GM18508 (cell line): Measurements from ENCODE around the gene ANKRD65.

Source experiments
- ATAC-seq: cut with Tn5 transposase; IDR thresholded peaks from one replicate; pipeline ENCODE4 v1.9.1; 2021; ENCODE audit warnings: moderate number of reproducible peaks; ENCODE audit not compliant: insufficient read depth, unreplicated experiment

Gene ANKRD65

GRCh38 chr1:1442069-1442770 lies 21.1 kb upstream of the ANKRD65 start:
- no peak for ATAC-seq

GRCh38 chr1:1441002-1441888 lies 20.2 kb upstream of the ANKRD65 start:
- ATAC-seq: no peak

- ATAC-seq: no peak
Observed at GRCh38 chr1:1440262-1441001, 19.4 kb upstream of the ANKRD65 start.

- no peak for ATAC-seq
Observed at GRCh38 chr1:1439546-1440261, 18.6 kb upstream of the ANKRD65 start.

GRCh38 chr1:1438531-1439381 lies 17.7 kb upstream of the ANKRD65 start:
- ATAC-seq: no peak

GRCh38 chr1:1437904-1438376 lies 16.9 kb upstream of the ANKRD65 start:
- ATAC-seq: no peak

GRCh38 chr1:1437033-1437903 lies 16.2 kb upstream of the ANKRD65 start:
- ATAC-seq: no peak

GRCh38 chr1:1436630-1437032 lies 15.6 kb upstream of the ANKRD65 start:
- ATAC-seq: no peak

- no peak for ATAC-seq
Observed at GRCh38 chr1:1435911-1436629, 15.0 kb upstream of the ANKRD65 start.

GRCh38 chr1:1435106-1435903 lies 14.2 kb upstream of the ANKRD65 start, which contains the start of gene VWA1:
Gene VWA1, plus strand, starts transcription at chr1:1435690. Its CDS starts 59 bp downstream, at chr1:1435749.
- no peak for ATAC-seq

- no peak for ATAC-seq
Observed at GRCh38 chr1:1434824-1435105, 13.7 kb upstream of the ANKRD65 start.

- ATAC-seq: no peak
Observed at GRCh38 chr1:1434131-1434823, 13.2 kb upstream of the ANKRD65 start.

- no peak for ATAC-seq
Observed at GRCh38 chr1:1433804-1434130, 12.7 kb upstream of the ANKRD65 start.

- no peak for ATAC-seq
Observed at GRCh38 chr1:1432951-1433803, 12.1 kb upstream of the ANKRD65 start.

GRCh38 chr1:1432274-1432950 lies 11.3 kb upstream of the ANKRD65 start:
- no peak for ATAC-seq
